K562 (cell line): ENCODE measurements around the gene RHOBTB3. TPM values are rescaled to one million over a fixed set of nuclear protein-coding genes. Genes with fewer than 3 reads are reported as not detected.

Source experiments
- C11orf30 ChIP-seq: fragments of 450-650 bp; IDR thresholded peaks from 2 replicates; pipeline ENCODE4 v1.6.1; 2016; ENCODE audit warnings: low read depth, mild to moderate bottlenecking
- CEBPG ChIP-seq, 3 experiments: fragments of 200-800 bp in 1 of 3; sonication (Bioruptor generic) in 1 of 3; sonication (generic) in 1 of 3; formaldehyde crosslinking in 1 of 3; IDR thresholded peaks in 2 of 3; conservative IDR thresholded peaks in 1 of 3; 2 replicates each; pipeline versions ENCODE4 v1.6.1 to v1.8.0; 2016 to 2022; ENCODE audit warnings: missing compliant biosample characterization in 2 of 3, missing genetic modification characterization in 2 of 3, mild to moderate bottlenecking in 1 of 3, missing genetic modification reagents in 1 of 3
- CHCHD3 ChIP-seq: fragments of 250-450 bp; sonication (Bioruptor Pico); IDR thresholded peaks from 2 replicates; pipeline ENCODE4 v2.1.2; 2022; ENCODE audit warnings: mild to moderate bottlenecking
- CTCF ChIP-seq, 3 experiments: IDR thresholded peaks in 2 of 3; conservative IDR thresholded peaks in 1 of 3; 2 replicates each; pipeline ENCODE4 v1.5.1; 2011 to 2012; ENCODE audit warnings: low read length in 3 of 3, mild to moderate bottlenecking in 3 of 3, control low read depth in 2 of 3, improper control_type of control experiment in 1 of 3, inconsistent platforms in 1 of 3, low read depth in 1 of 3, mixed read lengths in 1 of 3, moderate library complexity in 1 of 3; ENCODE audit not compliant: insufficient read depth in 2 of 3
- EP400 ChIP-seq: fragments of 450-650 bp; IDR thresholded peaks from 2 replicates; pipeline ENCODE4 v1.6.1; 2017; ENCODE audit warnings: antibody characterized with exemption, mild to moderate bottlenecking, moderate library complexity
- GATAD2B ChIP-seq: fragments of 450-650 bp; IDR thresholded peaks from 2 replicates; pipeline ENCODE4 v1.6.1; 2017; ENCODE audit warnings: mild to moderate bottlenecking, borderline replicate concordance
- KLF16 ChIP-seq: IDR thresholded peaks from 2 replicates; pipeline ENCODE4 v1.6.1; 2016; ENCODE audit warnings: antibody characterized with exemption
- NCOA1 ChIP-seq: fragments of 450-650 bp; IDR thresholded peaks from 2 replicates; pipeline ENCODE4 v1.6.1; 2016; ENCODE audit warnings: low read depth
- REST ChIP-seq, 2 experiments: fragments of 450-650 bp; formaldehyde crosslinking in 1 of 2; IDR thresholded peaks; 2 replicates each; pipeline versions ENCODE4 v1.4.0 to v1.6.1; 2014 to 2020; ENCODE audit warnings: mild to moderate bottlenecking in 2 of 2, borderline replicate concordance in 1 of 2, low read depth in 1 of 2
- SRF ChIP-seq, 2 experiments: fragments of 250-450, 450-650 bp in 1 of 2; sonication (Bioruptor Pico) in 1 of 2; sonication (generic) in 1 of 2; formaldehyde crosslinking; IDR thresholded peaks; 2 replicates each; pipeline versions ENCODE4 v1.5.0 to v1.5.1; 2020 to 2022; ENCODE audit warnings: mild to moderate bottlenecking in 1 of 2, missing genetic modification reagents in 1 of 2
- TAL1 ChIP-seq: fragments of 450-650 bp; IDR thresholded peaks from 2 replicates; pipeline ENCODE4 v1.6.1; 2016; ENCODE audit warnings: mild to moderate bottlenecking
- TCF3 ChIP-seq: sonication (generic); formaldehyde crosslinking; IDR thresholded peaks from 2 replicates; pipeline ENCODE4 v1.4.0; 2020; ENCODE audit warnings: mild to moderate bottlenecking, missing genetic modification reagents
- TOE1 ChIP-seq, 2 experiments: fragments of 450-650 bp in 1 of 2; sonication (generic) in 1 of 2; formaldehyde crosslinking in 1 of 2; IDR thresholded peaks; 2 replicates each; pipeline versions ENCODE4 v1.7.1 to v1.8.0; 2016 to 2022; ENCODE audit warnings: borderline replicate concordance in 2 of 2, mild to moderate bottlenecking in 2 of 2, antibody characterized with exemption in 1 of 2, inconsistent platforms in 1 of 2, low read depth in 1 of 2, missing genetic modification reagents in 1 of 2, moderate library complexity in 1 of 2
- ZFP91 ChIP-seq: sonication (generic); formaldehyde crosslinking; IDR thresholded peaks from 2 replicates; pipeline ENCODE4 v1.8.0; 2022; ENCODE audit warnings: mild to moderate bottlenecking, missing genetic modification reagents
- polyA plus RNA-seq, 8 experiments: library from polyadenylated mRNA; depleted of rRNA in 4 of 8; stranded (reverse) in 5 of 8; unstranded in 3 of 8; fragments of >200 nt; fragmentation: Nextera tagmentation in 2 of 8; fragmentation: Illumina TruSeq in 1 of 8; extraction: Ambion mirVana in 2 of 8; extraction: Trizol in 1 of 8; gene quantifications; 2 replicates each; pipeline versions ENCODE4 v1.2.1 to v1.2.3, GENCODE V29; 2011 to 2014; ENCODE audit warnings: inconsistent platforms in 1 of 8, missing spikeins in 1 of 8
- total RNA-seq, 7 experiments: library from RNA; depleted of rRNA in 6 of 7; stranded (reverse); fragments of >200 nt in 6 of 7; fragmentation: Illumina TruSeq in 2 of 7; extraction: Trizol in 2 of 7; gene quantifications; 2 replicates each; pipeline versions ENCODE4 v1.2.1 to v1.2.3, GENCODE V29; 2011 to 2021; ENCODE audit warnings: low replicate concordance in 1 of 7

The RHOBTB3 gene
- total and polyA plus RNA-seq, 9 of the 15 experiments (the other 6 are each of a cell fraction or from before 2014, with no cell fraction given): 39.7 to 143 (median 115) TPM

GRCh38 chr5:95712347-95712958 is 18.7 kb upstream of the RHOBTB3 start (continued):
- TF ChIP-seq TCF3 (CRISPR knock-in tag): peak; percentile 98
- peak; percentile 65 for TF ChIP-seq TOE1 (IDR thresholded peaks at IDR 0.05; ENCODE audit: borderline replicate concordance)
- TF ChIP-seq TOE1 (CRISPR knock-in tag; IDR thresholded peaks at IDR 0.05; ENCODE audit: borderline replicate concordance, low read depth): peak; percentile 81; the same call in 1 of the 2 replicates
- TF ChIP-seq EP400: peak; percentile 60
- 0 out of 2 replicates have a peak, but pooled peaks have one; percentile 64 for TF ChIP-seq ZFP91 (CRISPR knock-in tag)
- peak; percentile 47; the same call in 1 of the 2 replicates for TF ChIP-seq REST (IDR thresholded peaks at IDR 0.05; ENCODE audit: borderline replicate concordance)
- no peak for TF ChIP-seq REST (CRISPR knock-in tag; IDR thresholded peaks at IDR 0.05; ENCODE audit: low read depth)
- TF ChIP-seq KLF16: peak; percentile 94
- peak; percentile 69 for TF ChIP-seq C11orf30
- TF ChIP-seq TAL1: peak; percentile 94
- no peak for TF ChIP-seq CTCF (IDR thresholded peaks at IDR 0.05 in 2 of 3, conservative IDR thresholded peaks at IDR 0.05 in 1 of 3; ENCODE audit: insufficient read depth in 2 of 3, low read depth in 1 of 3, low read length in 3 of 3)
- peak; percentile 51; the same call in 1 of the 2 replicates for TF ChIP-seq GATAD2B
- TF ChIP-seq SRF (CRISPR knock-in tag; IDR thresholded peaks at IDR 0.05): no peak
- TF ChIP-seq CEBPG (CRISPR knock-in tag; IDR thresholded peaks at IDR 0.05): peak; percentile 91
- TF ChIP-seq CEBPG (tag; conservative IDR thresholded peaks at IDR 0.05 in 1 of 2, IDR thresholded peaks at IDR 0.05 in 1 of 2): peak; percentile 87 to 92
- peak; percentile 95 for TF ChIP-seq NCOA1
- TF ChIP-seq CHCHD3 (CRISPR knock-in tag): 0 out of 2 replicates have a peak, but pooled peaks have one; percentile 23
